GM18498 (cell line): ENCODE measurements around the gene DUSP23.

Source experiments
- ATAC-seq: cut with Tn5 transposase; IDR thresholded peaks from one replicate; pipeline ENCODE4 v1.9.1; 2021; ENCODE audit warnings: mild to moderate bottlenecking, moderate library complexity; ENCODE audit not compliant: unreplicated experiment

Gene DUSP23

GRCh38 chr1:159783724-159784123, 3.0 kb downstream of the DUSP23 start:
- no peak for ATAC-seq

DNA sequence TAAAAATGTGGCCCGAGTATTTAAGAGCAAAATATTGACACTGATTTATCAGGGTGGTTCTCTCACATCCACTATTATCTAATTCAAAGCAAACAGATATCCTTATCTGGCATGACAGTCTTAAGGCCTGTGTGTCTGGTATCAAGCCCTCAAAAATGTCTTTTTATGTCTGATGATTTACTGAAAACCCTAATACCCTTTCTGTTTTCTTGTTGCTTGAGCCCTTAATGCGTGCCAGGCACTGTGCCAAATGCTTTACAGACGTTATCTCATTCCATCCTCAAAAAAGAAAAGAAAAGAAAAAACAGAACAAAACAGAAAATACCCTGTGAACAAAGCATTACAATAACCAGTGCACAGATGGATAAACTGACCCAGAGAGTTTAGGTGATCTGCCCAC, 5.7 kb downstream of the DUSP23 start:
- ATAC-seq = no peak

GRCh38 chr1:159786966-159787365, 6.2 kb downstream of the DUSP23 start:
- no peak for ATAC-seq

DNA sequence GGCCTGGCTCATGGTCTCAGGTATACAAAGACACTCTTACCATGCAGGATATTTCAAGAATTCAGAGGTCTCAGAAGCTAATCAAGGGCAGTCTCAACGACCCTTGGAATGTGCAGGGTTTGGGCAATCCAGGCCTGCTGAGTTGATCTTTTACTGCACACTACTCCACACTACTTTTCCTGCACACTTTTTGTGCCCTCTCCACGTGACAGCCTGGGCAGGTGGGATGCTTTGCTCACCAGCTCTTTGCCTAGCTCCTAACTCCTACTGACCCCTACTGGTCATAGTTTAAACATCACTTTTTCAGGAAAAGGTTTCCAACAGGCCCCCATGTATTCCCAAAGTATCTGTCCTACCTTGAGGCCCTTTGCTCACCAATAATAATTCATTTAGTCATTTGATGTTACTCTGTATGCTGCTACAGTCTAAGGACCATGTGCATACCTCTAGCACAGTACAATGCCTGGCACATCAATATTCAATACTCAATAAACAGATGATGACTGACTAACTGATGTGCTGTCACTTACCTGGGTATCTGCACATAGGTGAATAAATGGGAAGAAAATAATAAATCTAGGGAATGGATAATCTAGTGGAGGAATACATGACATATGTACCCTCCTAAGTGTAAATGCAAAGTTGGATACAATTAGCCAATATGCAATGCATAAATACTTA, 9.6 kb downstream of the DUSP23 start:
- no peak for ATAC-seq

- no peak for ATAC-seq
Measured at GRCh38 chr1:159791031-159791430, 10.3 kb downstream of the DUSP23 start.

DNA sequence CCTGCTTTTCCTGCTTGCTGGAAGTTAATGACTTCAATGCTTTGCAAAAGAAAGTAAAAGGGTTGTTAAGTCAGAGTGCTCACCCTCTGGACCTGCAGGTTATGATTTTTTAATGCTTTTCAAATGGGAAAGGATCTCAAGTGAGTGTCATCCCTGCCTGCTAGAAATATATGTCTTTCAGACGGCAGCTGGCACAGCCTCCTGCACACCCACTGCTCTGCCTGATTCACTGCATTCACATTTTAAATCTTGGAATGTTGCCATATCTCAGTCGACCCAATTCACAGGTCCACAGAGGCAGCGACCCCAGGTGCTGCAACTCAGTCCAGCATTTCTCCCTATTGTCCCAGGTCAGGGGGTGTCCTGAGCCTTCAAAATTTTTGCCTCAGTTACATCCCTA, 10.7 kb downstream of the DUSP23 start:
- no peak for ATAC-seq

DNA sequence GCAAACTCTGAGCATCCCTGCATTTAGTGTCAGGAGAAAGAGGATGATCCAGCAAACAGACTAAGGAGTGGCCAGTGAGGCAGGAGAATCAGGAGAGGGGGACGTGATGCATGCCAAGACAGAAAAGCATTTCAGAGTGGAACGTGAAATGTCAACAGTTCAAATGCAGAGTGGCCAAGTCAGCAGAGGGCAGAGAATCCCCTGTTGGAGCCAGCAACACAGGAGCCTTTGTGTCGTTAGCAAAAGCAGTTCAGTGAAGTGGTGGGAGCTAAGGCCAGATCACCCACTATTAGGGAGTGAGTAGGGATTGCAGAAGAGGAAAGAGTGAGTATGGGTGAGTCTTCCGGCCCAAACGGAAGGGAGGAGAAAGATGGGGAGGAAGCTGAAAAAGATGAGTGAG, 14.8 kb downstream of the DUSP23 start:
- ATAC-seq = no peak

DNA sequence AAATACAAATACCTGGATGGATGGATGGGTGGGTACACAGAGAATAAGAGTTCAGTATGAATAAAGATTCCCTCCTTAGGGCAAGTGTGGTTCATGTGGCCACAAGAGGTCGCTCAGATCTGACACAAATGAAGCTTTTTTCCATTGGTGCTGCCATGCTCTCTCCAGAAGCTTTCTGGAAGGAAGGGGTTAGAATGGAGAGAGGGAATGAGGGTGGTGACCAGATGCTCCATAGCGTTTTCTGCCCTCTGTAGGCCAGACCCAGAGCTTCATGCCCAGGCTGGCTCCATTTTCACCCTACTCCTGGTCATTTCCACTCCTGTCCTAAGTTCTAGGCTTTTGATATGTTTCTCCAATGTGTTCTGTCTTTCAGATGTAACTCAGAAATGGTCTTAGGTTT, 18.1 kb downstream of the DUSP23 start:
- ATAC-seq = no peak

DNA sequence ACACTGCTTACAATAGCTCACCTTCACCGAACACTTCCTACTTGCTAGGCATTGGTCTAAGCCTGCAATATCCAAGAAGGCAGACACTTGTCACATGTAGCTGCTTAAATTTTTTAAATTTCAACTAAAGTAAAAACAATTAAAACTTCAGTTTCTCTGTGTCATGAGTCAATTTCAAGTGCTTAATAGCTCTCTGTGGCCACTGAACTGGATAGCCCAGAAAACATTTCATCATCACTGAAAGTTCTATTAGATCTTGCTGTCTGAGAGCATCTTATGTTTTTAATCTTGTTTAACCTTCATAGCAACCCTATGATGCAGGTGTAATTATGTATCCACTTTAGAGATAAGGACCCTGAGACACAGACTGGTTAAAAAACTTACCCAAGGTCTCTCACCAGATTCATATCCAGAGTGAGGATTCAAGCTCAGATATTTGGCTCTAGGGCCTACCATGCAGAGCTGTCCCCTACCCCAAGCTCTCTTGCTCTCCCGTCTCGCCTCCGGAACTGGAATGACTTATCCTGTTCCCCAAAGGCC, 18.8 kb downstream of the DUSP23 start:
- ATAC-seq = no peak

DNA sequence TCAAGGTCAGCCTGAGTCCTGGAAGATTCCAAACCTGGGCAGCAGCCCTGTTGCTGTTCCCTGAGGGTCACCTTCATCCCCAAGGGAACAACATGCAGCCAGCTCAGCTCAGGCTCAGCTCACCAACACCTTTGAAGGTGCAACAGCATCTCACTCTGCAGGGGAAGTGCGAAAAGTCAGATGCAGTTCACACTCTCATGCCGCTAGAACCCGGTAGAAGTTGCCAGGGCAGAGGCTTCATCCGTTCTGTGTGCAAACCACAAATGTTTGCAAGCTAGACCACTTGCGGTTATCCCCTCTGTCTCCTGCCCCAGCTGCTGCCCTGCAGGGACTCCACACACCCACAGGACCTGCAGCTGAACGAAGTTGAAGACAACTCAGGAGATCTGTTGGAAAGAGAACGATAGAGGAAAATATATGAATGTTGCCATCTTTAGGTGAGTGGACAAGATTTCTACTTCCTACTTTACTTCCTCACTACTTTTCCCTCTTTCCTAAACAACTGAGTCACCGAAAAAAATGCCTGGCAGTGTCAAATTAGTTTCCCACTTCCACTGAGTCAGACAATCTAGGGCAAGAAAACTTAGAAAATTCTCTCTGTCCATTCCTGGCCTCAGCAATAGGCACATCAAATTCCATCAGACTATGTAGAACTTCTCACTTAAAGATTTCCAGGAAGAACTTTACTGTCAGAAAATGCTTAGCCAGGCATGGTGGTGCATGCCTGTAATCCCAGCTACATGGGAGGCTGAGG, 19.6 kb downstream of the DUSP23 start:
- ATAC-seq = peak; percentile 80

DNA sequence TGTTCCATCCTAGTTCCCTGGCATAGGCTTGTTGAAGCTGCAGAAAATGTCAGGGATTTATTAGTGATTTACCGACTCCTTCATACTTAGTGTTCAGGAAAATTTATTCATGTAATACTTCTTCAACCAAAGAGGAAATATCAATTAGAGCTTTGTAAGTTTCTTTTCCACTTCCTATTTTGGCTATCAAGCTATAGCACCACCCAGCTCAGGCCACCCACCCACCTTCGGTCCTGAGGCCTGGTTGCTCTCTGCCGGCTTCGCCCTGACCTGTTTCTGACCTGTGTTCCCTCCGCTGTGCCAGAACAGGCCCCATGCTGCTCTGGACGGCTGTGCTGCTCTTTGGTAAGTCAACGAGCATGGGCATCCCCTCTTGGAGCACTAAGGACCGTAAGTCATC, 21.3 kb downstream of the DUSP23 start, which contains the start of gene FCRL6:
FCRL6 (plus strand) TSS at position 250 of the 400 bp plus-strand sequence; CDS start at position 315, 65 bp downstream.
- ATAC-seq = no peak

DNA sequence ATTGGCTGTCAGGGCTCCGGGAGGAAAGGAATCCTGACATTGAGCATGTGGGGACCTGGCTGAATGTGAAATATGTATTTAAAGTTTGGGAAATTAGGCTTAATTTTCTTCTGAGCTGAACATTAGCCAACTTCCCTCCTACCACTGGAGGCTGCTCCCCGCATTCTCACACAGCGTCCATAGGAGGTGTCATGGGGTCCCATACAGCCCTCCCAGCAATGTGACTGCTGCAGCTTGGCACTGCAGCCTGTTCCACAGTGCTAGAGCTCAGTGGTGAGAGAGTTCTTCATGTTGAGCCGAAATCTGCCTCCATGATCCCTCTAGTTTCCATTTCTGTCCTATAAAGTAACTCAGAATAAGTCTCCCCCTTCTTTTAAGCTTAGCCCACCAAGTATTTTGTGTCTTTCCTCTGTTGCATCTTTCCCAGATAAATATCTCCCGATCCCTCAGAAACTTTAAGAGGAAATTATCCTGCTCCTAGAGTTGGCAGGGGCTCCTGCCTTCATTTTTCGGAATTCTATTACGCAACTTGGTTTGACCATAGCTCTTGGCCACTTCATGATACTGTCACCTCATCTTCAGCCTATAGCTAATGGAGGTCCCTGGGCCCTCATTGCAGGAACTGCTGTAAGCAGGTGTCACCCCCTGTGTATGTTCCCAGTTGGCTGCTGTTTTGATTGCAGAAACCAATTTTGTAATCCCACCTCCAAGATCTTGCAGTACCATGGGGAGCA, 23.4 kb downstream of the DUSP23 start:
- no peak for ATAC-seq

DNA sequence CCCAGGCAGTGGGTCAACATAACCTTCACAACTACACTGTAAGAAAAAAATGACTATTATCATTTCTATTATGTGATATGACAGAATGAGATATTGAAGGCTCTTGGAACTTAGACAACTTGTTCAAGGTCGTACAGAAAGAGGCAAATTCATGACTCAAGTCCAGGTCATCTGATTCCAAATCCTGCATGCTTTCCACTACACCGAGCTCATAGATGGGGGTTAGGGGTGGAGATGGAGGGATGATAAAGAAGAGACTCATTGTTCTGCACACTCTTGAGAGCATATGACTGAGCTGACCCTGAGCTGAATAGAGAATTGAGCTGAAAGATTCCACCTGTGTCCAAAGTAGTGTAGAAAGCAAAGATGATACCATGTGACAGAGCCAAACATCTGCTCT, 24.2 kb downstream of the DUSP23 start:
- no peak for ATAC-seq

GRCh38 chr1:159815926-159816325, 35.2 kb downstream of the DUSP23 start:
- no peak for ATAC-seq

DNA sequence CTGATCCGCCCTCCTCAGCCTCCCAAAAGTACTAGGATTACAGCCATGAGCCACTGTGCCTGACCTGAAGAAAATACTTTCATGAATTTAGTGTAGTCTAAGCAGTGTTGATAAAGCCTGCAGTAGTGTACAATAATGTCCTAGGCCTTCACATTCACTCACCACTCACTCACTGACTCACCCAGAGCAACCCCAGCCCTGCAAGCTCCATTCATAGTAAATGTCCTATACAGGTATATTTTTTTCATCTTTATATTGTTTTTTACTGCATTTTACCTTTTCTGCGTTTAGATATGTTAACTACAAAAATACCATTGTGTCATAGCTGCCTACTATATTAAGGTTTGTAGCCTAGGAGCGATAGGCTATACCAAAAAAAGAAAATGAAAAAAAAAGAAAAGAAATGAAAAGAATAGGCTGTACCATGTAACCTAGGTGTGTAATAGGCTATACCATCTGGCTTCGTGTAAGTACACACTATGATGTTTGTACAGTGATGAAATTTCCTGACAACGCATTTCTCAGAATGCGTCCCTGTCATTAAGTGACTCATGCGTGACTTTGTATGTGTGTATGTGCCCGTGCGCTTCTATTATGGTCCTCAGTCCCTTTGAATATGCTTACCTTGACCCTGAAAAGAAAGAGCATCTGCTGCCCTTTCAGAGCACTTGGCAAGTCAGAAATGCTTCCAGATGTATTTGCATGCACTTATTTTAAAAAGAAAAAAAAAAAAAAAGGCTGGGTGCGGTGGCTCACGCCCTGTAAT, 36.7 kb downstream of the DUSP23 start:
- no peak for ATAC-seq

DNA sequence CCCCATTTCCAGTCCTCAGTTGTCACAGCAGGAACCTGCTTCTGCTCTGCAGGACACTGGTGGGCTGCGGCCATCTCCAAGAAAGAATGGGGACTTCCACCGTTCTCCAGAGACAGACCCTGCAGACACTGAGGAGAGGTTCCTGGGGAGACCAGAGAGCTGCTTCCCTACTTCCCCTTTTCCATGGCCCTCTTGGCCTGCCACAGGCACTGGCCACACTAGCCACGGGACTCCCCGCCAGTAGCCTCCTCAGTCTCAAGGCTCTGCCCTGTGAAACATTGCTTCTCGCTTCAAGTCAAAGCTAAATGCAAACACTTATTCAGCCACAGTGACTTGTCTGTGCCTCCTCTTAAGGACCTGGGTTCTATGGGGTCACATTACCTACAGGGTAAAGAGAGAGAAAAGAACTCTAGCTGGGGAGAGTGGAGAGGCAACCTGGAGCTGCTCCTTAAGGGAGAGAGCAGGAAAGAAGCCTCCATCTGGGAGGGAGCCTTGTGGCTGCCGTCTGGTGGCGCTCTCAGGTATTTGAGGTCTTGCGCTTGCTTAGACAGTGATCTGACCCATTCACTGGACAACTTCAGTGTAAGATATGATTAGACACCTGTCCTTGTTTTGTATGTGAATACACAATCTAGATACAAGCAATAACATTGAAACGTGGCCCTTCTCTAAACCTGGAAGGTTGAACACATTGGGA, 40.6 kb downstream of the DUSP23 start:
- ATAC-seq = no peak

DNA sequence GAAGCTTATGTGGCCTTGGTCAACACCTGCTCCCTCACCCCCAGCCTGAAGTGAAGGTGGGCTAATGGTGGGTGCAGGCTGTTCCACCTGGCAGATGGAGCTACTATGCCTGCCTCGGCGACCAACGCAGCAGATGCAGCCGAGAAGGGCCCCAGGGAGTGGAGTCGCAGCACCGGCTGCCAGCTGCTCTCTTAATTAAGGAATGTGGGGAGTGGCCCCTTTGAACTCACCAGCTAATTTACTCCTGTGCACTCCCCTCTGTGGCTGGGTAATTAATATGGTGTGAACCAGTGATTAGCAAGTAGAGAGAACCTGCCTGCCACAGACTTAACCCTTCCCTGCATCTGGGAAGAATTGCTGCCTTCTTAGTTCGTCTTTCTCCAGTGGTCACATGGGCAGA, 42.6 kb downstream of the DUSP23 start:
- ATAC-seq = no peak

- no peak for ATAC-seq
Measured at GRCh38 chr1:159825564-159825963, 44.8 kb downstream of the DUSP23 start.

DNA sequence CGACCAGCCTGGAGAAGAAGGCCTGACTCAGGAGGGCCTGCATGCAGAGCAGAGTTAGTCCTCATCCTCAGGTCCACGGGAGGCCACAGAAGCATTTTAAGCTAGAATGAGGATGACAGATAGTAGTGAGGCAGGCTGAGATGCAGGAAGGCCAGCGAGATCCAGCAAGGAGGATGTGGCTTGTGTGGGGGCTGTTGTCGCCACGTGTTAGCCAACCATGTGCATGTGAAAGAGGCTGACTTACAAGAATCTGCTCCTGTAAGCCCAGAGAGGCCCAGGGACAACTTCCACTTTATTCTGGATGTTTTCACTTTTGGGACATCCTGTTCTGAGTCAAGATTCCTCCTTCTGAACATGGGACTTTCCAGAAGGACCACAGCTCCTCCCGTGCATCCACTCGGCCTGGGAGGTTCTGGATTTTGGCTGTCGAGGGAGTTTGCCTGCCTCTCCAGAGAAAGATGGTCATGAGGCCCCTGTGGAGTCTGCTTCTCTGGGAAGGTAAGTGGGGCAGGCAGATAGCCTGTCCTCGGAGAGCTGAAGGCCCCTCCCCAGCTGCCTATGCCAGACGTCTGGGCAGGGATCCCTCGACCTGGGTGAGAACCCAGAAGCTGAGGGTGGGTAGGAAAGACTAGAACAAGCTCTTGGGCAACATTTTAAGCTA, 45.8 kb downstream of the DUSP23 start, which contains the start of gene SLAMF8:
SLAMF8 (plus strand) TSS at position 433 of the 661 bp plus-strand sequence; CDS start at position 459, 26 bp downstream.
- peak; percentile 59 for ATAC-seq

- ATAC-seq = no peak
Measured at GRCh38 chr1:159827102-159827490, 46.3 kb downstream of the DUSP23 start.
